H1 (cell line): Measurements from ENCODE around the gene OR52I2. TPM values are rescaled to one million over a fixed set of nuclear protein-coding genes. Genes with fewer than 3 reads are reported as not detected.

Experiments
- CTCF ChIA-PET: fragments of 300-600 bp; sonication (Branson Sonifier 250); formaldehyde crosslinking; loops from one replicate; lab custom pipeline; 2021; ENCODE audit not compliant: partially characterized antibody; lab: Charles Lee
- POLR2A ChIA-PET: fragments of 300-600 bp; sonication (Branson Sonifier 250); formaldehyde crosslinking; loops from one replicate; lab custom pipeline; 2021; ENCODE audit warnings: inconsistent platforms; ENCODE audit not compliant: partially characterized antibody; lab: Charles Lee
- DNase-seq, 2 experiments: peaks; one replicate each; pipeline versions ENCODE4 v3.0.0 to v3.0.0-alpha.2; 2010 to 2022; ENCODE audit warnings: low spot score in 2 of 2, low read depth in 1 of 2, mixed read lengths in 1 of 2
- FAIRE-seq: peaks from 2 replicates; lab custom pipeline; 2011; peaks lifted over from hg19 to GRCh38; lab: Jason Lieb, UNC
- H2AFZ ChIP-seq: 2 replicates; pipeline ENCODE4 v1.8.1; 2012; ENCODE audit warnings: low read length, inconsistent platforms
- H2AK5ac ChIP-seq: 2 replicates; pipeline ENCODE4 v1.6.1; 2013; ENCODE audit warnings: low read depth, low read length
- H2BK120ac ChIP-seq: replicated peaks from 2 replicates; pipeline ENCODE3; 2013; ENCODE audit warnings: low read depth, low read length, inconsistent platforms
- H2BK12ac ChIP-seq: 2 replicates; pipeline ENCODE4 v1.6.1; 2013; ENCODE audit warnings: low read depth, low read length
- H2BK15ac ChIP-seq: 2 replicates; pipeline ENCODE4 v1.6.1; 2013; ENCODE audit warnings: low read length
- H2BK20ac ChIP-seq: 2 replicates; pipeline ENCODE4 v1.6.1; 2013; ENCODE audit warnings: low read length
- H2BK5ac ChIP-seq: 2 replicates; pipeline ENCODE4 v1.6.1; 2013; ENCODE audit warnings: low read depth, low read length
- H3K14ac ChIP-seq: 2 replicates; pipeline ENCODE4 v1.6.1; 2013; ENCODE audit warnings: inconsistent platforms; ENCODE audit not compliant: insufficient read length
- H3K18ac ChIP-seq: 2 replicates; pipeline ENCODE4 v1.6.1; 2013; ENCODE audit warnings: low read length; ENCODE audit errors: extremely low read depth
- H3K23ac ChIP-seq: 2 replicates; pipeline ENCODE4 v1.6.1; 2013; ENCODE audit warnings: inconsistent platforms; ENCODE audit not compliant: insufficient read length
- H3K23me2 ChIP-seq: 2 replicates; pipeline ENCODE4 v1.6.1; 2013; ENCODE audit warnings: low read depth, low read length
- H3K27ac ChIP-seq: 2 replicates; pipeline ENCODE4 v1.6.1; 2011; ENCODE audit warnings: low read depth, low read length, inconsistent platforms
- H3K27me3 ChIP-seq, 4 experiments: replicated peaks in 1 of 4; 1 replicate in 1 of 4; 2 replicates in 3 of 4; pipeline versions ENCODE4 v1.6.1 to v1.8.1; 2011 to 2013; ENCODE audit warnings: low read length in 3 of 4, mild to moderate bottlenecking in 3 of 4, inconsistent platforms in 2 of 4, mixed read lengths in 2 of 4, moderate library complexity in 1 of 4; ENCODE audit not compliant: control insufficient read depth in 3 of 4, insufficient read depth in 3 of 4; ENCODE audit errors: extremely low read depth in 1 of 4
- H3K36me3 ChIP-seq, 4 experiments: 2 replicates each; pipeline versions ENCODE4 v1.6.1 to v1.8.1; 2011 to 2013; ENCODE audit warnings: mild to moderate bottlenecking in 4 of 4, low read length in 3 of 4, moderate library complexity in 2 of 4, control low read depth in 1 of 4, inconsistent platforms in 1 of 4; ENCODE audit not compliant: insufficient read depth in 4 of 4, control insufficient read depth in 2 of 4
- H3K4ac ChIP-seq: replicated peaks from 2 replicates; pipeline ENCODE3; 2013; ENCODE audit warnings: low read length, low read depth, mixed read lengths, inconsistent platforms; ENCODE audit not compliant: insufficient read length
- H3K4me1 ChIP-seq, 4 experiments: replicated peaks in 1 of 4; 1 replicate in 1 of 4; 2 replicates in 3 of 4; pipeline versions ENCODE4 v1.6.1 to v1.8.1; 2011 to 2013; ENCODE audit warnings: low read length in 3 of 4, inconsistent platforms in 2 of 4, mixed read lengths in 1 of 4; ENCODE audit not compliant: insufficient read depth in 4 of 4, control insufficient read depth in 3 of 4
- H3K4me2 ChIP-seq, 2 experiments: 2 replicates each; pipeline versions ENCODE4 v1.6.1 to v1.8.1; 2011 to 2013; ENCODE audit warnings: low read depth in 2 of 2, low read length in 2 of 2, control low read depth in 1 of 2, inconsistent platforms in 1 of 2, mild to moderate bottlenecking in 1 of 2; ENCODE audit not compliant: insufficient read depth in 1 of 2
- H3K4me3 ChIP-seq, 4 experiments: fragments of 200-600, 300-600 bp in 1 of 4; sonication (generic), shearing (Covaris generic), sonication (Bioruptor Twin) in 1 of 4; 2 replicates each; pipeline versions ENCODE4 v1.5.1 to v1.8.1; 2011 to 2016; ENCODE audit warnings: low read length in 4 of 4, low read depth in 3 of 4, control low read depth in 2 of 4, inconsistent platforms in 2 of 4, mild to moderate bottlenecking in 2 of 4, mixed read lengths in 1 of 4, moderate library complexity in 1 of 4; ENCODE audit not compliant: insufficient read depth in 2 of 4; ENCODE audit errors: extremely low read depth in 1 of 4
- H3K56ac ChIP-seq: replicated peaks from 2 replicates; pipeline ENCODE3; 2013; ENCODE audit warnings: low read depth, mild to moderate bottlenecking, mixed read lengths, low read length, inconsistent platforms; ENCODE audit not compliant: insufficient read length
- H3K79me1 ChIP-seq: 2 replicates; pipeline ENCODE4 v1.6.1; 2013; ENCODE audit warnings: low read depth, low read length, control low read depth
- H3K79me2 ChIP-seq, 2 experiments: 2 replicates each; pipeline versions ENCODE4 v1.6.1 to v1.8.1; 2012 to 2013; ENCODE audit warnings: low read length in 2 of 2, mild to moderate bottlenecking in 2 of 2, inconsistent platforms in 1 of 2; ENCODE audit not compliant: insufficient read depth in 2 of 2, control insufficient read depth in 1 of 2
- H3K9ac ChIP-seq, 4 experiments: replicated peaks in 1 of 4; 1 replicate in 1 of 4; 2 replicates in 3 of 4; pipeline versions ENCODE4 v1.6.1 to v1.8.1; 2011 to 2013; ENCODE audit warnings: low read depth in 3 of 4, low read length in 3 of 4, control low read depth in 2 of 4, mild to moderate bottlenecking in 2 of 4, moderate library complexity in 2 of 4, inconsistent platforms in 1 of 4; ENCODE audit errors: extremely low read depth in 1 of 4
- H3K9me3 ChIP-seq, 2 experiments: 2 replicates each; pipeline versions ENCODE4 v1.6.1 to v1.8.1; 2012 to 2013; ENCODE audit warnings: mild to moderate bottlenecking in 2 of 2, moderate library complexity in 2 of 2, control low read depth in 1 of 2, inconsistent platforms in 1 of 2, low read depth in 1 of 2, low read length in 1 of 2, mixed read lengths in 1 of 2; ENCODE audit not compliant: insufficient read depth in 2 of 2
- H4K20me1 ChIP-seq, 2 experiments: replicated peaks in 1 of 2; 2 replicates each; pipeline versions ENCODE3 to v1.8.1; 2011 to 2013; ENCODE audit warnings: inconsistent platforms in 2 of 2, low read length in 2 of 2, mild to moderate bottlenecking in 1 of 2; ENCODE audit not compliant: insufficient read depth in 2 of 2, control insufficient read depth in 1 of 2
- H4K5ac ChIP-seq: 2 replicates; pipeline ENCODE4 v1.6.1; 2013; ENCODE audit warnings: low read length, low read depth, mixed read lengths, inconsistent platforms; ENCODE audit not compliant: insufficient read length
- H4K8ac ChIP-seq: 2 replicates; pipeline ENCODE4 v1.8.0; 2013; ENCODE audit warnings: mild to moderate bottlenecking, moderate library complexity, low read length, inconsistent platforms; ENCODE audit not compliant: insufficient read depth; ENCODE audit errors: extremely low read depth
- H4K91ac ChIP-seq: replicated peaks from 2 replicates; pipeline ENCODE3; 2013; ENCODE audit warnings: low read length, mixed read lengths, inconsistent platforms; ENCODE audit not compliant: insufficient read length
- JUN ChIP-seq: IDR thresholded peaks from 2 replicates; pipeline ENCODE4 v1.6.1; 2011; ENCODE audit warnings: low read depth, mild to moderate bottlenecking, improper control_type of control experiment, low read length
- JUND ChIP-seq: IDR thresholded peaks from 2 replicates; pipeline ENCODE4 v1.6.1; 2011; ENCODE audit warnings: mild to moderate bottlenecking, improper control_type of control experiment, low read length
- KDM5A ChIP-seq: fragments of 200-600 bp; IDR thresholded peaks from 2 replicates; pipeline ENCODE4 v1.7.1; 2012; ENCODE audit warnings: mild to moderate bottlenecking, low read length, inconsistent platforms, mixed read lengths
- PHF8 ChIP-seq: fragments of 200-600 bp; sonication (generic); conservative IDR thresholded peaks from 2 replicates; pipeline ENCODE4 v1.7.1; 2012; ENCODE audit warnings: low read depth, mild to moderate bottlenecking, inconsistent platforms, low read length, moderate library complexity
- RAD21 ChIP-seq, 2 experiments: IDR thresholded peaks in 1 of 2; conservative IDR thresholded peaks in 1 of 2; 2 replicates each; pipeline ENCODE4 v1.6.1; 2011; ENCODE audit warnings: low read depth in 2 of 2, low read length in 2 of 2, improper control_type of control experiment in 1 of 2, inconsistent platforms in 1 of 2, mild to moderate bottlenecking in 1 of 2, moderate library complexity in 1 of 2
- RXRA ChIP-seq: IDR thresholded peaks from 2 replicates; pipeline ENCODE4 v1.6.1; 2011; ENCODE audit warnings: low read depth, mild to moderate bottlenecking, low read length, moderate library complexity; ENCODE audit not compliant: insufficient read depth
- SUZ12 ChIP-seq: fragments of 200-600 bp; sonication (generic); IDR thresholded peaks from 2 replicates; pipeline ENCODE4 v1.6.1; 2012; ENCODE audit warnings: mild to moderate bottlenecking, inconsistent platforms, low read length, moderate library complexity, mixed read lengths
- ZNF274 ChIP-seq: IDR thresholded peaks from 2 replicates; pipeline ENCODE4 v1.7.0; 2012; ENCODE audit warnings: low read length, borderline replicate concordance; ENCODE audit errors: extremely low read depth
- WGBS, 2 experiments: shearing (Covaris generic) in 1 of 2; methylation state at CpG; one replicate each; pipeline versions ENCODE4 v1.1.6 to v1.1.7; 2013 to 2015; ENCODE audit warnings: low lambda C conversion rate in 2 of 2, mixed read lengths in 2 of 2, inconsistent platforms in 1 of 2, low coverage in 1 of 2, missing lambda C conversion rate in 1 of 2; ENCODE audit not compliant: insufficient replicate concordance in 2 of 2, insufficient coverage in 1 of 2, insufficient read length in 1 of 2; ENCODE audit errors: extremely low coverage in 1 of 2, missing lambda C conversion rate in 1 of 2; 5-methylcytosine and 5-hydroxymethylcytosine counted together
- polyA plus RNA-seq, 7 experiments: library from polyadenylated mRNA; depleted of rRNA in 3 of 7; stranded (reverse) in 5 of 7; unstranded in 2 of 7; fragments of >200 nt in 5 of 7; fragments of 200-250 nt in 2 of 7; gene quantifications; 1 replicate in 5 of 7; 2 replicates in 1 of 7; 4 replicates in 1 of 7; pipeline versions ENCODE4 v1.2.1 to v1.2.3, GENCODE V29; 2011 to 2013; ENCODE audit warnings: missing spikeins in 2 of 7, mixed read lengths in 2 of 7
- total RNA-seq: library from RNA; stranded (reverse); fragmentation: NEBNext Ultra II Directional; extraction: Animal tissue kit (Norgen Biotek cat#: 25700); gene quantifications from 2 replicates; pipeline ENCODE4 v1.2.1, GENCODE V29; 2021
- TF ChIP-seq, protein P1 (sequence below), 3 experiments: IDR thresholded peaks; 1 replicate in 2 of 3; 2 replicates in 1 of 3; pipeline versions ENCODE4 v1.5.1 to v1.6.1; 2011; ENCODE audit warnings: low read length in 3 of 3, mild to moderate bottlenecking in 3 of 3, inconsistent platforms in 2 of 3, low read depth in 1 of 3, moderate library complexity in 1 of 3; ENCODE audit not compliant: insufficient read depth in 1 of 3; ENCODE audit errors: control extremely low read depth in 1 of 3

The OR52I2 gene
- total and polyA plus RNA-seq, 2 of the 8 experiments (the other 6 are each of a cell fraction or from before 2014, with no cell fraction given): not detected

GRCh38 chr11:4539603-4540219 is 41.8 kb upstream of the OR52I2 start:
- H3K27me3 ChIP-seq: no peaks in the 10 kb centered on the region
- no peaks in the 10 kb centered on the region for H3K23me2 ChIP-seq
- H3K9me3 ChIP-seq: no peaks in the 10 kb centered on the region
- H4K91ac ChIP-seq: no peak overlapping the region
- H3K79me1 ChIP-seq: no peaks in the 10 kb centered on the region
- DNase-seq (peak in 1 of 2 experiments; percentile 82), FAIRE-seq (no peak)
- no peaks in the 10 kb centered on the region for H3K79me2 ChIP-seq
- H3K4me2 ChIP-seq: no peak overlapping the region
- no peak overlapping the region for H2BK15ac ChIP-seq
- H4K20me1 ChIP-seq: no peaks in the 10 kb centered on the region
- no peak overlapping the region for H3K14ac ChIP-seq
- no peak overlapping the region for H3K9ac ChIP-seq
- ChIA-PET CTCF (interaction anchor here (0.6 to 8.2 kb wide), 30 partner anchors 8 to 978 kb away, joined by 3 to 172 read pairs (median 4); partner anchors contain the start of gene TRIM68), POLR2A (interaction anchor here (1.2 kb wide), 1 partner anchor 353 kb away, joined by 3 read pairs; no protein-coding TSS in a partner anchor)
- H3K27ac ChIP-seq: no peak overlapping the region
- H2BK20ac ChIP-seq: no peak overlapping the region
- WGBS, 2 experiments: 50% methylated on average over 3 of the region's 3 CpGs; no CpG with 5 or more reads in 1 of the 2 experiments
- H3K23ac ChIP-seq: no peak overlapping the region
- no peak overlapping the region for H2BK5ac ChIP-seq
- H3K4me3 ChIP-seq: no peak overlapping the region
- no peak overlapping the region for H3K18ac ChIP-seq
- H3K56ac ChIP-seq: no peak overlapping the region
- no peak overlapping the region for H2AFZ ChIP-seq
- H2AK5ac ChIP-seq: no peak overlapping the region
- H2BK12ac ChIP-seq: no peak overlapping the region
- H3K36me3 ChIP-seq: no peaks in the 10 kb centered on the region
- TF ChIP-seq JUND: no peak
- no peak for TF ChIP-seq JUN
- TF ChIP-seq SUZ12: no peak
- TF ChIP-seq ZNF274: no peak
- no peak for TF ChIP-seq KDM5A
- no peak for TF ChIP-seq RXRA
- TF ChIP-seq, protein P1, sequence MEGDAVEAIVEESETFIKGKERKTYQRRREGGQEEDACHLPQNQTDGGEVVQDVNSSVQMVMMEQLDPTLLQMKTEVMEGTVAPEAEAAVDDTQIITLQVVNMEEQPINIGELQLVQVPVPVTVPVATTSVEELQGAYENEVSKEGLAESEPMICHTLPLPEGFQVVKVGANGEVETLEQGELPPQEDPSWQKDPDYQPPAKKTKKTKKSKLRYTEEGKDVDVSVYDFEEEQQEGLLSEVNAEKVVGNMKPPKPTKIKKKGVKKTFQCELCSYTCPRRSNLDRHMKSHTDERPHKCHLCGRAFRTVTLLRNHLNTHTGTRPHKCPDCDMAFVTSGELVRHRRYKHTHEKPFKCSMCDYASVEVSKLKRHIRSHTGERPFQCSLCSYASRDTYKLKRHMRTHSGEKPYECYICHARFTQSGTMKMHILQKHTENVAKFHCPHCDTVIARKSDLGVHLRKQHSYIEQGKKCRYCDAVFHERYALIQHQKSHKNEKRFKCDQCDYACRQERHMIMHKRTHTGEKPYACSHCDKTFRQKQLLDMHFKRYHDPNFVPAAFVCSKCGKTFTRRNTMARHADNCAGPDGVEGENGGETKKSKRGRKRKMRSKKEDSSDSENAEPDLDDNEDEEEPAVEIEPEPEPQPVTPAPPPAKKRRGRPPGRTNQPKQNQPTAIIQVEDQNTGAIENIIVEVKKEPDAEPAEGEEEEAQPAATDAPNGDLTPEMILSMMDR (IDR thresholded peaks at IDR 0.05; ENCODE audit: control extremely low read depth in 1 of 3, insufficient read depth in 1 of 3, low read depth in 1 of 3, low read length in 3 of 3): peak; percentile 73 to 79 (median 79)
- TF ChIP-seq PHF8: no peak
- TF ChIP-seq RAD21 (IDR thresholded peaks at IDR 0.05 in 1 of 2, conservative IDR thresholded peaks at IDR 0.05 in 1 of 2; ENCODE audit: low read depth in 2 of 2, low read length in 2 of 2): peak; percentile 79 to 84
- H4K8ac ChIP-seq: no peak overlapping the region
- H3K4me1 ChIP-seq: no peaks in the 10 kb centered on the region
- H4K5ac ChIP-seq: no peak overlapping the region
- H3K4ac ChIP-seq: no peak overlapping the region
- H2BK120ac ChIP-seq: no peak overlapping the region
